Progenitor cell of endocrine pancreas (in vitro differentiated cells): ENCODE measurements around the gene ARMC8. TPM values are rescaled to one million over a fixed set of nuclear protein-coding genes. Genes with fewer than 3 reads are reported as not detected.

Experiments
- DNase-seq: peaks from one replicate; pipeline ENCODE4 v3.0.0; 2021; ENCODE audit warnings: low spot score; ENCODE audit not compliant: unreplicated experiment
- H3K27ac Mint-ChIP-seq: 2 replicates; pipeline ENCODE4 v1.8.0; 2021; ENCODE audit warnings: mild to moderate bottlenecking, moderate library complexity, mixed read lengths
- H3K27me3 Mint-ChIP-seq: 2 replicates; pipeline ENCODE4 v1.8.0; 2021; ENCODE audit warnings: mixed read lengths
- H3K36me3 Mint-ChIP-seq: 2 replicates; pipeline ENCODE4 v1.8.0; 2022; ENCODE audit warnings: mixed read lengths; ENCODE audit not compliant: insufficient read depth
- H3K4me1 Mint-ChIP-seq: 2 replicates; pipeline ENCODE4 v1.8.0; 2021; ENCODE audit warnings: low read depth, mixed read lengths
- H3K4me3 Mint-ChIP-seq: 2 replicates; pipeline ENCODE4 v1.8.0; 2021; ENCODE audit warnings: low read depth, mild to moderate bottlenecking, moderate library complexity, mixed read lengths
- H3K9me3 Mint-ChIP-seq: 2 replicates; pipeline ENCODE4 v1.8.0; 2021; ENCODE audit warnings: low read depth, mixed read lengths
- CTCF ChIP-seq: fragments of 200-600 bp; sonication (generic); IDR thresholded peaks from one replicate; pipeline ENCODE4 v1.5.0; 2021; ENCODE audit warnings: antibody characterized with exemption, mild to moderate bottlenecking; ENCODE audit not compliant: unreplicated experiment
- total RNA-seq: library from RNA; stranded (reverse); gene quantifications from 2 replicates; pipeline ENCODE4 v1.2.1, GENCODE V29; 2021

ARMC8 gene
- total RNA-seq, 1 donor from 2014 or later, result 71.3 TPM

GRCh38 chr3:138206196-138206595 is 19.1 kb downstream of the ARMC8 start:
- no peaks in the 10 kb centered on the region for H3K27me3 Mint-ChIP-seq
- no peak overlapping the region for H3K4me3 Mint-ChIP-seq
- peaks cover 7% of the 10 kb centered on the region for H3K36me3 Mint-ChIP-seq
- no peak overlapping the region for H3K27ac Mint-ChIP-seq
- no peak for DNase-seq
- peaks cover 2% of the 10 kb centered on the region for H3K9me3 Mint-ChIP-seq
- H3K4me1 Mint-ChIP-seq, result peaks cover 6% of the 10 kb centered on the region
- no peak for TF ChIP-seq CTCF

DNA sequence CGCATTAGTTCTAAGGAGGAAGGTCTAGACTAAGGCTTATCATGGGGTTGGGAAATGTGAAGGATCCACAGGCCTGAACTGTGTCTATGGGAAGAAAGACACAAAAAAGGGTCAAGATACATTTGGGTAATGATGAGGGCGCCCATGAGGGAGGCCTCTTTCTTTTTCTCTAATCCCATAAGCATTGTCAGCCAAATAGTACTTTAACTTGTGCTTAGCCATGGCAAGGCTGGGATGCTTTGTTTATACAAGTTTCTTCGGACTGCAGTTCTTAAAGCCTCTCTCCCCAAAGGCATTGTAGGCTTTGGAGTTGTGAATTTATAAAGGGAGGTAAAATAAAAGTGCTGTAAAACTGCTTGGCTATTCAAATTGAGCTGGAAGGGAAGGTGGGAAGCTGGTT is 23.4 kb downstream of the ARMC8 start:
- Mint-ChIP-seq H3K36me3 (peaks cover 12% of the 10 kb centered on the region), H3K27me3 (no peaks in the 10 kb centered on the region), H3K4me1 (peaks cover 2% of the 10 kb centered on the region), H3K4me3 (no peak overlapping the region), H3K27ac (peak overlapping the region; percentile 20), H3K9me3 (peaks cover 2% of the 10 kb centered on the region)
- no peak for TF ChIP-seq CTCF
- no peak for DNase-seq

- H3K4me3 Mint-ChIP-seq, result no peak overlapping the region
- H3K27me3 Mint-ChIP-seq, result no peaks in the 10 kb centered on the region
- no peak for TF ChIP-seq CTCF
- no peak overlapping the region for H3K27ac Mint-ChIP-seq
- H3K9me3 Mint-ChIP-seq, result no peaks in the 10 kb centered on the region
- peaks cover 20% of the 10 kb centered on the region for H3K4me1 Mint-ChIP-seq
- DNase-seq, result no peak
- H3K36me3 Mint-ChIP-seq, result peaks cover 9% of the 10 kb centered on the region
Observed at GRCh38 chr3:138213398-138214085, 26.4 kb downstream of the ARMC8 start.

GRCh38 chr3:138219255-138219654 is 32.2 kb downstream of the ARMC8 start:
- H3K27ac Mint-ChIP-seq, result no peak overlapping the region
- peaks cover 9% of the 10 kb centered on the region for H3K36me3 Mint-ChIP-seq
- no peak for TF ChIP-seq CTCF
- H3K9me3 Mint-ChIP-seq, result no peaks in the 10 kb centered on the region
- H3K27me3 Mint-ChIP-seq, result no peaks in the 10 kb centered on the region
- no peak overlapping the region for H3K4me3 Mint-ChIP-seq
- H3K4me1 Mint-ChIP-seq, result peaks cover 33% of the 10 kb centered on the region
- DNase-seq, result no peak

- peaks cover 11% of the 10 kb centered on the region for H3K36me3 Mint-ChIP-seq
- TF ChIP-seq CTCF, result no peak
Observed at GRCh38 chr3:138220242-138220641, 33.1 kb downstream of the ARMC8 start.

More at GRCh38 chr3:138220242-138220641, 33.1 kb downstream of the ARMC8 start:
- DNase-seq, result no peak
- Mint-ChIP-seq H3K4me3 (no peak overlapping the region), H3K9me3 (no peaks in the 10 kb centered on the region), H3K4me1 (peaks cover 33% of the 10 kb centered on the region), H3K27me3 (no peaks in the 10 kb centered on the region), H3K27ac (no peak overlapping the region)
